ENCODE measurements around the gene TMEM151B. TPM values are rescaled to one million over a fixed set of nuclear protein-coding genes. Genes with fewer than 3 reads are reported as not detected.

Gene TMEM151B
- total and polyA plus RNA-seq, 2 donors (not counting 1 experiment from before 2014, with no cell fraction given), result 0.01 to 0.10 TPM

DNA sequence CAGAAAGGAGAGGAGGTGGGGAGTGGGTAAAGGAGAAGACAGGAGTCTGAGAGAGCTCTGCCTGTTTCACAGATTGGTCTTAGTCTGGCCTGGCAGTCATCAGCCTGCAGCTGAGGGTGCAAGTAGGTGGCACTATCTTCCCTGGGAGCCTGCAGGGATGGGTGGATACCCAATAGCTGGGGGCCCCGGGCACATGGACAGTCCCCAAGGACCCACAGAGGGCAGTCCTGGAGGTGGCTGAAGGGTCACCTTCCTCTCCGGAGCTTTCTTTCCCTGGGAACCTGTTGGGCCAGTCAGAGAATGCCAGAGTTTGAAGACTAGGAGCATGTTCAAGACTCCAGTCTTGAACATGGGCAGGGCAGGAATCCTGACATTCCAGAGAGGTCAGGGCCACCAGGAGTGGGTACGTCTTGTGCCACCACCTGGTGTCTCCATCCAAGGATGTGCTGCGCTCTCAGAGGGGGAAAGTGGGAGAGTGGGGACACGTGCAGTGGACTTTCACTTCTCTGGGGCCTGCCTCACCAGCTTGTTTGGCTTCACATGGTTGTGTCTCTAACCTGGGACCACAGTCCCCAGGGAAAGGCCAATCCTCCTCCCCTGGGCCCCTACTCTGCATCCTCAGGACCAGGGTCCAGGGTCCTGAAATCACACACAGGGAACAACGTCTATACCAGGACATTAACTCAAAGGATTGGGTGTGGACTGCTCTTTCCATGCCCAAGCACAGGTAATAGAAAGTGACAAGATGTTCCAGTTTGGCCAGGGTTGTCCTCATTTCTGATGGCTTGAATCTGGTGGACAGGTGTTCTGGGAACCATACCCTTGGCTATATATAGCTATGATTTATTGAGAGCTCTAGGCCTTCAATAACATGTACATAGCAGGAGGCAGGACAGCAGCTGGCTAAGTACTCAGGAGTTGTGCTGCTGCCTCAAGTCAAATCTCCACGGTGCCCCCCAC is 24.9 kb downstream of the TMEM151B start:
- POLR2A ChIA-PET, result no interaction called here
- peaks cover 52% of the 10 kb centered on the region for H3K27me3 Mint-ChIP-seq
- Histone ChIP-seq H3K9ac (ENCODE audit: low read length) (no peak overlapping the region), H3K4me1 (ENCODE audit: control insufficient read depth in 2 of 2, insufficient read depth in 2 of 2, low read length in 2 of 2) (peaks cover 13 to 19% of the 10 kb centered on the region in 2 donors), H3K36me3 (replicated peaks in 1 of 2; ENCODE audit: control extremely low read depth in 1 of 2, control insufficient read depth in 1 of 2, extremely low read depth in 1 of 2, insufficient read depth in 2 of 2, low read length in 1 of 2) (peaks cover 0 to under 1% of the 10 kb centered on the region in 2 experiments), H3K79me2 (ENCODE audit: control insufficient read depth, insufficient read depth, low read length) (no peaks in the 10 kb centered on the region), H3K27me3 (replicated peaks in 1 of 4; ENCODE audit: control extremely low read depth in 1 of 4, control insufficient read depth in 3 of 4, insufficient read depth in 4 of 4, low read length in 3 of 4) (peaks cover 0 to 59% (median 27%) of the 10 kb centered on the region in 4 experiments), H2AFZ (ENCODE audit: insufficient read depth, low read depth, low read length, poor library complexity, severe bottlenecking) (no peak overlapping the region), H4K20me1 (ENCODE audit: control insufficient read depth, insufficient read depth, low read length, poor library complexity, severe bottlenecking) (peaks cover 7% of the 10 kb centered on the region), H3K4me2 (replicated peaks; ENCODE audit: low read depth, low read length, poor library complexity, severe bottlenecking) (no peak overlapping the region), H3K4me3 (ENCODE audit: control extremely low read depth in 1 of 5, extremely low read depth in 1 of 5, insufficient read depth in 1 of 5, low read depth in 2 of 5, low read length in 4 of 5) (no peak overlapping the region), H3K9me3 (ENCODE audit: control extremely low read depth in 1 of 3, control insufficient read depth in 2 of 3, insufficient read depth in 1 of 3, low read length in 2 of 3) (peaks cover 0 to 7% (median 0%) of the 10 kb centered on the region in 3 donors), H3K27ac (ENCODE audit: low read length in 2 of 2) (no peak overlapping the region)
- 81% methylated on average over 5 of the region's 7 CpGs for WGBS (ENCODE audit: insufficient coverage)
- TF ChIP-seq EZH2 (IDR thresholded peaks at IDR 0.05; ENCODE audit: borderline replicate concordance, insufficient read depth, low read depth, low read length, poor library complexity, severe bottlenecking), result no peak
- no peak for ATAC-seq (ENCODE audit: low read depth)
- no peak overlapping the region for H3K4me3 Mint-ChIP-seq
- H3K4me1 Mint-ChIP-seq, result peaks cover 3% of the 10 kb centered on the region
- H3K9me3 Mint-ChIP-seq (ENCODE audit: insufficient read depth), result no peaks in the 10 kb centered on the region
- no peak overlapping the region for H3K27ac Mint-ChIP-seq
- CTCF ChIA-PET, result interaction anchor here (0.8 to 1.9 kb wide), 6 partner anchors 8 to 122 kb away, joined by 3 to 14 read pairs (median 4); partner anchors contain the start of gene AARS2
- no peak for DNase-seq
- intact Hi-C loops (cut with micrococcal nuclease), result no loop called here

DNA sequence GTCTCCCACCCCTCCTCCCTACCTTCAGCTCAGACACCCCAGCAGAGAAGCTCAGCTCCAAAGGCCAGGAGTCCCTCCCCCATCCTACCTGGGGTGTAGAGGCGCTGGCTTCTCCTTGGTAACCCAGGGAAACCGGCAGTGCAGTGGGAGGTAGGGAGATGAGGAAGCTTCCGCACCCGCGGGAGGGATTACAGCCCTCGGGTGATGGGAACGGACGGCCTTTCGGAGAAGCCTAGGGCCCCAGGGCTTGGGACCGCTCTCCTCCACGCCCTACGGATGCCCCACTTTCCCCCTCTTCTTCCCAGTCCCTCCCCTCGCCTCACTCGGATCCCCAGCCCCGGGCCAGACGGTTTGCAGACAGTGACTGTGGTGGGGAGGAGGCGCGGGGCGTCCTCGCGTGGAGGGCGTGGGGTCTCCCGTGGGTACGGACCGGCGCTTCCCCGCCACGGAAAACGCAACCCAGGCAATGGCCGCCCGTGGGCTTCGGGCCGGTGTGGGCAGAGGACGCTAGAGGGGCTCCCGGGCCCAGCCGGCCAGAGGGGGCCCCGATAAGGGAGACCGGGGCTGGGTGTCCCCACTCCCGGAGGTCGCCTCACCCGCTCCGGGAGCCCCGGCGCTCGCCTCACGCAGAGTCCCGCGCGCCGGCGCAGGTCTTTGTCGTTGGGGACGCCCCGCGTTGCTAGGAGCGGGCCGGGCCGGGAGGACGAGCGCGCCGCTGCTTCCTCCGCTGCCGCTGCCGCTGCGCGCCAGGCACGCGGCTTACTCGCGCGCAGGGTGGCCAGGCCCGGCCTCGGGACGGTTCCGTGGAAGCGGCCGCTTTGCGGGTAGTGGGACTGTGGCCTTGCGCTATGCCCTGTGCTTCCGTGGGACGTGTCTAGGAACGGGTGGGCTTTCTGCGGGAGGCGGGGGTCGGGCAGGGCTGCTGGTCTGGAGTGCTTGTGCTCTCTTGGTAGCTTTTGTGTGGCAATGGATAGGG is 27.1 kb downstream of the TMEM151B start:
- Histone ChIP-seq H3K79me2 (ENCODE audit: control insufficient read depth, insufficient read depth, low read length) (no peaks in the 10 kb centered on the region), H4K20me1 (ENCODE audit: control insufficient read depth, insufficient read depth, low read length, poor library complexity, severe bottlenecking) (peaks cover 7% of the 10 kb centered on the region), H3K9ac (ENCODE audit: low read length) (peak overlapping the region; percentile 52), H3K27ac (ENCODE audit: low read length in 2 of 2) (no peak overlapping the region), H3K4me1 (ENCODE audit: control insufficient read depth in 2 of 2, insufficient read depth in 2 of 2, low read length in 2 of 2) (peaks cover 13 to 19% of the 10 kb centered on the region in 2 donors), H3K9me3 (ENCODE audit: control extremely low read depth in 1 of 3, control insufficient read depth in 2 of 3, insufficient read depth in 1 of 3, low read length in 2 of 3) (peaks cover 0 to 7% (median 0%) of the 10 kb centered on the region in 3 donors), H3K4me2 (replicated peaks; ENCODE audit: low read depth, low read length, poor library complexity, severe bottlenecking) (peak overlapping the region; percentile 83), H3K27me3 (replicated peaks in 1 of 4; ENCODE audit: control extremely low read depth in 1 of 4, control insufficient read depth in 3 of 4, insufficient read depth in 4 of 4, low read length in 3 of 4) (peaks cover 0 to 41% (median 25%) of the 10 kb centered on the region in 4 experiments), H2AFZ (ENCODE audit: insufficient read depth, low read depth, low read length, poor library complexity, severe bottlenecking) (no peak overlapping the region), H3K4me3 (ENCODE audit: control extremely low read depth in 1 of 5, extremely low read depth in 1 of 5, insufficient read depth in 1 of 5, low read depth in 2 of 5, low read length in 4 of 5) (peak overlapping the region in 3 of 5 experiments; percentile 32 to 50 (median 44)), H3K36me3 (replicated peaks in 1 of 2; ENCODE audit: control extremely low read depth in 1 of 2, control insufficient read depth in 1 of 2, extremely low read depth in 1 of 2, insufficient read depth in 2 of 2, low read length in 1 of 2) (peaks cover 0 to 17% of the 10 kb centered on the region in 2 experiments)
- intact Hi-C loops (cut with micrococcal nuclease), result no loop called here
- Mint-ChIP-seq H3K9me3 (ENCODE audit: insufficient read depth) (no peaks in the 10 kb centered on the region), H3K4me3 (peak overlapping the region; percentile 69), H3K27ac (peak overlapping the region; percentile 10), H3K27me3 (peaks cover 34% of the 10 kb centered on the region), H3K4me1 (peaks cover 3% of the 10 kb centered on the region)
- 2% methylated on average over 81 of the region's 86 CpGs for WGBS (ENCODE audit: insufficient coverage)
- DNase-seq (peak; percentile 53), ATAC-seq (ENCODE audit: low read depth) (peak; percentile 63)
- ChIA-PET CTCF (no interaction called here), POLR2A (no interaction called here)
- TF ChIP-seq EZH2 (IDR thresholded peaks at IDR 0.05; ENCODE audit: borderline replicate concordance, insufficient read depth, low read depth, low read length, poor library complexity, severe bottlenecking), result no peak
- TF ChIP-seq, protein P1, sequence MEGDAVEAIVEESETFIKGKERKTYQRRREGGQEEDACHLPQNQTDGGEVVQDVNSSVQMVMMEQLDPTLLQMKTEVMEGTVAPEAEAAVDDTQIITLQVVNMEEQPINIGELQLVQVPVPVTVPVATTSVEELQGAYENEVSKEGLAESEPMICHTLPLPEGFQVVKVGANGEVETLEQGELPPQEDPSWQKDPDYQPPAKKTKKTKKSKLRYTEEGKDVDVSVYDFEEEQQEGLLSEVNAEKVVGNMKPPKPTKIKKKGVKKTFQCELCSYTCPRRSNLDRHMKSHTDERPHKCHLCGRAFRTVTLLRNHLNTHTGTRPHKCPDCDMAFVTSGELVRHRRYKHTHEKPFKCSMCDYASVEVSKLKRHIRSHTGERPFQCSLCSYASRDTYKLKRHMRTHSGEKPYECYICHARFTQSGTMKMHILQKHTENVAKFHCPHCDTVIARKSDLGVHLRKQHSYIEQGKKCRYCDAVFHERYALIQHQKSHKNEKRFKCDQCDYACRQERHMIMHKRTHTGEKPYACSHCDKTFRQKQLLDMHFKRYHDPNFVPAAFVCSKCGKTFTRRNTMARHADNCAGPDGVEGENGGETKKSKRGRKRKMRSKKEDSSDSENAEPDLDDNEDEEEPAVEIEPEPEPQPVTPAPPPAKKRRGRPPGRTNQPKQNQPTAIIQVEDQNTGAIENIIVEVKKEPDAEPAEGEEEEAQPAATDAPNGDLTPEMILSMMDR (IDR thresholded peaks at IDR 0.05), result no peak
